PC-9 (cell line): ENCODE results near the gene RBM4. TPM values are rescaled to one million over a fixed set of nuclear protein-coding genes. Genes with fewer than 3 reads are reported as not detected.
A peak's percentile ranks its signal among the peaks of the same experiment; 100 is the strongest.

Source experiments
- BruUV-seq: library from RNA; stranded (reverse); fragments of 400-500 nt; replicated peaks from 2 replicates; lab custom pipeline; 2021; lab: Mats Ljungman, UMichigan
- CTCF ChIA-PET: fragments of 300-600 bp; sonication (Branson Sonifier 250); formaldehyde crosslinking; loops from one replicate; lab custom pipeline; 2022; ENCODE audit warnings: antibody characterized with exemption; lab: Charles Lee
- POLR2A ChIA-PET: fragments of 300-600 bp; sonication (Branson Sonifier 250); formaldehyde crosslinking; loops from one replicate; lab custom pipeline; 2022; ENCODE audit warnings: antibody characterized with exemption; ENCODE audit not compliant: unreplicated experiment; lab: Charles Lee
- DNase-seq, 2 experiments: peaks; one replicate each; pipeline versions ENCODE4 v3.0.0 to v3.0.0-alpha.2; 2015 to 2022; ENCODE audit warnings: mixed read lengths in 1 of 2
- H2AFZ ChIP-seq: fragments of 200-600 bp; sonication (generic); 2 replicates; pipeline ENCODE4 v1.8.1; 2017; ENCODE audit warnings: antibody characterized with exemption
- H3F3A ChIP-seq: fragments of 200-600 bp; sonication (generic); 2 replicates; pipeline ENCODE4 v1.8.1; 2017; ENCODE audit warnings: antibody characterized with exemption, mild to moderate bottlenecking, low read depth; ENCODE audit not compliant: insufficient read depth
- H3K27ac ChIP-seq: fragments of 200-600 bp; sonication (generic); 2 replicates; pipeline ENCODE4 v1.6.1; 2016; ENCODE audit warnings: mixed run types
- H3K27me3 ChIP-seq: fragments of 200-600 bp; sonication (generic); 2 replicates; pipeline ENCODE4 v1.6.1; 2016; ENCODE audit warnings: low read depth, mixed run types; ENCODE audit not compliant: insufficient read depth
- H3K36me3 ChIP-seq: fragments of 200-600 bp; sonication (generic); 2 replicates; pipeline ENCODE4 v1.6.1; 2016; ENCODE audit warnings: low read depth, mixed run types
- H3K4me1 ChIP-seq: fragments of 200-600 bp; sonication (generic); replicated peaks from 2 replicates; pipeline ENCODE4 v1.6.1; 2016; ENCODE audit warnings: mixed run types; ENCODE audit not compliant: insufficient read depth
- H3K4me2 ChIP-seq: fragments of 200-600 bp; sonication (generic); 2 replicates; pipeline ENCODE4 v1.6.1; 2017; ENCODE audit warnings: mixed run types
- H3K4me3 ChIP-seq: fragments of 200-600 bp; sonication (generic); 2 replicates; pipeline ENCODE4 v1.6.1; 2016; ENCODE audit warnings: mixed run types
- H3K79me2 ChIP-seq: fragments of 200-600 bp; sonication (generic); 2 replicates; pipeline ENCODE4 v1.6.1; 2017; ENCODE audit warnings: low read depth, mixed run types
- H3K9me2 ChIP-seq: fragments of 200-600 bp; sonication (generic); 2 replicates; pipeline ENCODE4 v1.8.1; 2017; ENCODE audit warnings: mild to moderate bottlenecking; ENCODE audit not compliant: insufficient read depth
- H3K9me3 ChIP-seq: fragments of 200-600 bp; sonication (generic); 2 replicates; pipeline ENCODE4 v1.8.1; 2016; ENCODE audit warnings: low read depth; ENCODE audit not compliant: insufficient read depth
- H4K20me1 ChIP-seq: fragments of 200-600 bp; sonication (generic); 2 replicates; pipeline ENCODE4 v1.8.1; 2017; ENCODE audit not compliant: insufficient read depth
- EZH2 ChIP-seq: fragments of 200-600 bp; sonication (generic); IDR thresholded peaks from 2 replicates; pipeline ENCODE4 v1.8.0; 2017; ENCODE audit warnings: antibody characterized with exemption, low read depth
- intact Hi-C: fragments of 100-400 bp; cut with micrococcal nuclease; formaldehyde crosslinking; loops from one replicate; pipeline ENCODE4 v1.10.0; 2022; ENCODE audit not compliant: unreplicated experiment
- total RNA-seq: library from RNA; stranded (reverse); gene quantifications from 2 replicates; pipeline ENCODE4 v1.2.3, GENCODE V29; 2021
- TF ChIP-seq, protein P1 (sequence below): fragments of 200-600 bp; sonication (generic); conservative IDR thresholded peaks from 2 replicates; pipeline ENCODE4 v1.6.1; 2017; ENCODE audit warnings: mixed run types, antibody characterized with exemption, mild to moderate bottlenecking, moderate library complexity

Gene RBM4
- total RNA-seq, 1 experiment from 2014 or later = 140 TPM

DNA sequence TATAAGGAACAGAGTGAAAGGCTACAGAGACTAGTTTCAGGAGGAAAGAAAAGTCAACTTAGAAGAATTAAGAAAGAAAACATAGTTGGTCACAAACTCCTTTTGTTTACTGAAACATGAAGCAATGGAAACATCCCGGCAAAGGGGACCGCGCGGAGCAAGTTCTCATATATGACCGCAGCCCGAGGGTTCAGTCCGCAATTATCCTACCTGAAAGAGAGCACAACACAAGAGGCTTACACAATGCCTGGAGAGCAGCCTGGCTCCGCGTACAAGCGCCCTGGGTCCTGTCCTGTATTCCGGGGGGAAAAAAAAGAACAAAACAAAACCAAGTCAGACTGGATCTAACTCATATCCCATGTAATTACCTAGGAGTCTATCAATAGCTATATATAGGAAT lies 26.9 kb downstream of the RBM4 start:
- Histone ChIP-seq H3K4me2 (no peak overlapping the region), H2AFZ (no peak overlapping the region), H3K9me2 (no peaks in the 10 kb centered on the region), H3K9me3 (no peaks in the 10 kb centered on the region), H3K4me1 (no peaks in the 10 kb centered on the region), H3K4me3 (no peak overlapping the region), H3K27ac (no peak overlapping the region), H4K20me1 (peaks cover 69% of the 10 kb centered on the region), H3K27me3 (no peaks in the 10 kb centered on the region), H3F3A (peaks cover 39% of the 10 kb centered on the region; the same call in 1 of the 2 replicates), H3K36me3 (peaks cover 9% of the 10 kb centered on the region; the same call in 1 of the 2 replicates), H3K79me2 (peaks cover 4% of the 10 kb centered on the region)
- POLR2A ChIA-PET = no interaction called here
- DNase-seq = no peak
- intact Hi-C loops = no loop called here
- CTCF ChIA-PET = no interaction called here
- no TSS peak for BruUV-seq
- TF ChIP-seq, protein P1, sequence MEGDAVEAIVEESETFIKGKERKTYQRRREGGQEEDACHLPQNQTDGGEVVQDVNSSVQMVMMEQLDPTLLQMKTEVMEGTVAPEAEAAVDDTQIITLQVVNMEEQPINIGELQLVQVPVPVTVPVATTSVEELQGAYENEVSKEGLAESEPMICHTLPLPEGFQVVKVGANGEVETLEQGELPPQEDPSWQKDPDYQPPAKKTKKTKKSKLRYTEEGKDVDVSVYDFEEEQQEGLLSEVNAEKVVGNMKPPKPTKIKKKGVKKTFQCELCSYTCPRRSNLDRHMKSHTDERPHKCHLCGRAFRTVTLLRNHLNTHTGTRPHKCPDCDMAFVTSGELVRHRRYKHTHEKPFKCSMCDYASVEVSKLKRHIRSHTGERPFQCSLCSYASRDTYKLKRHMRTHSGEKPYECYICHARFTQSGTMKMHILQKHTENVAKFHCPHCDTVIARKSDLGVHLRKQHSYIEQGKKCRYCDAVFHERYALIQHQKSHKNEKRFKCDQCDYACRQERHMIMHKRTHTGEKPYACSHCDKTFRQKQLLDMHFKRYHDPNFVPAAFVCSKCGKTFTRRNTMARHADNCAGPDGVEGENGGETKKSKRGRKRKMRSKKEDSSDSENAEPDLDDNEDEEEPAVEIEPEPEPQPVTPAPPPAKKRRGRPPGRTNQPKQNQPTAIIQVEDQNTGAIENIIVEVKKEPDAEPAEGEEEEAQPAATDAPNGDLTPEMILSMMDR = no peak
- TF ChIP-seq EZH2 = no peak

DNA sequence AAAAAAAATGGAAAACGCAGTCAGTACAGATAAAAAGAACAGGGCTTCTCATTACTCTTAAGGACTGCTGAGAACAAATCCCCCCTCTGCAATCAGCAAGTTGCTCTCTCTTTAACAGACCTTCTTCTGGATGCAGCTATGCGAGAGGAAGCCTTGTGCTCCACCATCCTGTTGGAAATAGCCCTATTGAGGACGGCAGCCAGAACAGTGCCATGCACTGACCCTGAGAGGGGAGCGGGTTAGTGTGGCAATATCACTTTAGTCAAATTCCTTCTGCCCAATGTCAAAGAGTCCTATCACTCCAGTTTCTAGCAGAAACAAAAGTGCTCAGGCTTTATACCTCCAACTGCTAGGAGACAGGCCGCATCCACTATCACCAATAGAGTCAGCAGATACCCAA lies 32.3 kb downstream of the RBM4 start:
- Histone ChIP-seq H3K9me3 (no peaks in the 10 kb centered on the region), H4K20me1 (peaks cover 47% of the 10 kb centered on the region), H3K4me3 (no peak overlapping the region), H3K4me1 (peaks cover 10% of the 10 kb centered on the region), H2AFZ (no peak overlapping the region), H3F3A (peaks cover 25% of the 10 kb centered on the region; the same call in 1 of the 2 replicates), H3K27ac (no peak overlapping the region), H3K4me2 (no peak overlapping the region), H3K36me3 (peaks cover 19% of the 10 kb centered on the region; the same call in 1 of the 2 replicates), H3K79me2 (peaks cover 40% of the 10 kb centered on the region), H3K9me2 (no peaks in the 10 kb centered on the region), H3K27me3 (no peaks in the 10 kb centered on the region)
- BruUV-seq = no TSS peak
- TF ChIP-seq, protein P1 = no peak
- no peak for TF ChIP-seq EZH2
- intact Hi-C loops = no loop called here
- DNase-seq = no peak
- ChIA-PET POLR2A (no interaction called here), CTCF (interaction anchor here (0.7 kb wide), 1 partner anchor 277 kb away, joined by 4 read pairs; no protein-coding TSS in a partner anchor)

DNA sequence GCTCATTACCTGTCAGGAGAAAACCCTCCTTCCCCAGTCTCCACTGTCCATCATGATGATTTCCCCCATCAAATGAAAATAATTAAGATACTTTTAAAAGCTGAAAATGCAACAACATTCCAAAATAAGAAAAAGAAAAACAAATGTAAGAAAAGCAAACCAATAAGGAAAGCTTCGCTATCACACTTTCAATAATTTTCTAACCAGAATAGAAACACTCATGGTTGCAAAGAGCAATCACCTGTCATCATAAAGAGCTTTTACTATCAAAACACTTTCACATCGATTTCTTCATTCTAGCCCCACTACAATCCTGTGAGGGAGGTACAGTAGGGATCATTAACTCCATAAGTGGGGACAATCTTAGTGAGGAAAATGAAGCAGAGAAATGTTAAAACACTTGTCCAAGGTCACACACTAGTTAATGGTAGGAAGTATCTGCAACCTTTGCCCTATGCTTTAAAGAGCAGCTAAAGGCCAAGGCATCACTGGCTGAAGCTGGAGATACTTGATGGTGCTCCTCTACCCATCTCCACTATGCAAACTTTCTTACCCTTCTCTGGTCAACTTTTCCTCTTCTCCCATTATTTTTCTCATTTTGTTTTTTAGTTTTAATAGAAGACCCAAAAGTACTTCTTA lies 36.6 kb downstream of the RBM4 start:
- H3K9me2 ChIP-seq = no peaks in the 10 kb centered on the region
- POLR2A ChIA-PET = no interaction called here
- H3K79me2 ChIP-seq = peaks cover 51% of the 10 kb centered on the region
- intact Hi-C loops = no loop called here
- H3K27me3 ChIP-seq = no peaks in the 10 kb centered on the region
- H2AFZ ChIP-seq = no peak overlapping the region
- no peak overlapping the region for H3K27ac ChIP-seq
- H3K4me1 ChIP-seq = peaks cover 23% of the 10 kb centered on the region
- H3K4me2 ChIP-seq = peak overlapping the region; percentile 99
- no peak for DNase-seq
- peaks cover 15% of the 10 kb centered on the region; the same call in 1 of the 2 replicates for H3K36me3 ChIP-seq
- H4K20me1 ChIP-seq = peaks cover 10% of the 10 kb centered on the region; the same call in 1 of the 2 replicates
- no peak for TF ChIP-seq EZH2
- TF ChIP-seq, protein P1 = no peak
- H3F3A ChIP-seq = peaks cover 32% of the 10 kb centered on the region
- no TSS peak for BruUV-seq
- H3K4me3 ChIP-seq = no peak overlapping the region
- no peaks in the 10 kb centered on the region for H3K9me3 ChIP-seq
- CTCF ChIA-PET = no interaction called here
